HG03457 (cell line): ENCODE results near the gene CRK.
"Not testable (repeated sequence)": the region's sequence is repeated elsewhere in the genome, so short reads cannot be mapped to it uniquely, and the experiment has no call there.

Source experiments
- ATAC-seq: cut with Tn5 transposase; IDR thresholded peaks from one replicate; pipeline ENCODE4 v1.9.1; 2021; ENCODE audit warnings: moderate number of reproducible peaks; ENCODE audit not compliant: unreplicated experiment

CRK gene

GRCh38 chr17:1467898-1468492 is 12.0 kb upstream of the CRK start:
- ATAC-seq, result no peak

- ATAC-seq, result no peak
These were observed 11.2 kb upstream of the CRK start for GRCh38 chr17:1467258-1467657.

GRCh38 chr17:1464186-1464585 is 8.2 kb upstream of the CRK start:
- ATAC-seq, result no peak

- no peak for ATAC-seq
These were observed 6.4 kb upstream of the CRK start for GRCh38 chr17:1462164-1463112.

GRCh38 chr17:1461198-1461944 is 5.3 kb upstream of the CRK start:
- ATAC-seq, result no peak

GRCh38 chr17:1460233-1460632 is 4.2 kb upstream of the CRK start:
- no peak for ATAC-seq

GRCh38 chr17:1455291-1455796 is 688 bp downstream of the CRK start:
- peak; percentile 21 for ATAC-seq

GRCh38 chr17:1454541-1454940 is 1.5 kb downstream of the CRK start:
- ATAC-seq, result no peak

GRCh38 chr17:1453694-1454093 is 2.3 kb downstream of the CRK start:
- ATAC-seq, result not testable (repeated sequence)

- ATAC-seq, result no peak
These were observed 3.2 kb downstream of the CRK start for GRCh38 chr17:1452836-1453235.

- ATAC-seq, result not testable (repeated sequence)
These were observed 5.8 kb downstream of the CRK start for GRCh38 chr17:1450261-1450660.

GRCh38 chr17:1449412-1449967 is 6.5 kb downstream of the CRK start:
- no peak for ATAC-seq

GRCh38 chr17:1447052-1447451 is 9.0 kb downstream of the CRK start:
- ATAC-seq, result no peak

GRCh38 chr17:1446201-1446600 is 9.8 kb downstream of the CRK start:
- no peak for ATAC-seq

- ATAC-seq, result not testable (repeated sequence)
These were observed 10.3 kb downstream of the CRK start for GRCh38 chr17:1445695-1446094.

GRCh38 chr17:1442721-1443120 is 13.3 kb downstream of the CRK start:
- ATAC-seq, result not testable (repeated sequence)

GRCh38 chr17:1442187-1442586 is 13.8 kb downstream of the CRK start:
- ATAC-seq, result no peak

- ATAC-seq, result no peak
These were observed 15.1 kb downstream of the CRK start for GRCh38 chr17:1440921-1441320.

GRCh38 chr17:1438593-1439083 is 17.4 kb downstream of the CRK start:
- no peak for ATAC-seq

- no peak for ATAC-seq
These were observed 20.7 kb downstream of the CRK start for GRCh38 chr17:1435326-1435725.

- ATAC-seq, result no peak
These were observed 21.9 kb downstream of the CRK start for GRCh38 chr17:1434150-1434549.
